WERI-Rb-1 (cell line): ENCODE results near the gene IL1RAPL1.

ENCODE experiments used
- DNase-seq: peaks from one replicate; pipeline ENCODE4 v3.0.0-alpha.2; 2020
- H3K27ac ChIP-seq: fragments of 250-450 bp; sonication (Bioruptor Pico); 2 replicates; pipeline ENCODE4 v1.5.1; 2020; ENCODE audit warnings: mild to moderate bottlenecking, moderate library complexity
- H3K27me3 ChIP-seq: fragments of 250-450 bp; sonication (Bioruptor Pico); 2 replicates; pipeline ENCODE4 v1.5.1; 2021; ENCODE audit warnings: mild to moderate bottlenecking, low read depth, moderate library complexity; ENCODE audit not compliant: insufficient read depth, severe bottlenecking
- H3K36me3 ChIP-seq: fragments of 250-450 bp; sonication (Bioruptor Pico); 2 replicates; pipeline ENCODE4 v1.5.1; 2020; ENCODE audit warnings: mild to moderate bottlenecking, moderate library complexity
- H3K4me3 ChIP-seq: 2 replicates; pipeline ENCODE4 v1.5.1; 2011; ENCODE audit warnings: low read depth, mild to moderate bottlenecking, control low read depth, low read length
- H3K9me3 ChIP-seq: fragments of 250-450 bp; sonication (Bioruptor Pico); 2 replicates; pipeline ENCODE4 v1.5.1; 2021; ENCODE audit warnings: mild to moderate bottlenecking, moderate library complexity; ENCODE audit not compliant: severe bottlenecking
- CTCF ChIP-seq: IDR thresholded peaks from 2 replicates; pipeline ENCODE4 v1.5.1; 2011; ENCODE audit warnings: low read depth, mild to moderate bottlenecking, control low read depth, inconsistent platforms, low read length

The IL1RAPL1 gene

GRCh38 chrX:28876901-28877300, 289.7 kb downstream of the IL1RAPL1 start:
- H3K27ac ChIP-seq, result no peak overlapping the region
- H3K9me3 ChIP-seq, result no peaks in the 10 kb centered on the region
- H3K27me3 ChIP-seq, result no peaks in the 10 kb centered on the region

DNA sequence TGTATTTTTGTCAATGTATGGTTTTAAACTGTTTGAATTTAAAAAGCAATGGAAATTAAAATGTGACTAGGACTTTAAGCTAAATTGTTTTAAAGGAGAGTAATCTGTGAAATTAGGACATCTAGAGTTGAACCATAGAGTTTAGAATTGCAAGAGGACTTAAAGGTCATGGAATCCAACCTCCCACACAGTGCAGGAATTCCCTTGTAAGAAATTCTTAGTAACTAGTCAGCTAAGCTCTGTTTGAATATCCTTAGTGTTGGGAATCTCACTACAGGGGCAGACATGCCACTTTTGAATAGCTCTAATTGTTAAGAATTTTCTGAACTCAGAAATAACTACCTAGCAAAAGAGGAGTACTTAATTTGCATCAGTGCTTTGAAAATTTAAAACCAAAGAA, 292.9 kb downstream of the IL1RAPL1 start:
- H3K9me3 ChIP-seq, result no peaks in the 10 kb centered on the region
- DNase-seq, result no peak
- H3K27ac ChIP-seq, result no peak overlapping the region
- no peaks in the 10 kb centered on the region for H3K36me3 ChIP-seq
- H3K4me3 ChIP-seq, result no peak overlapping the region
- H3K27me3 ChIP-seq, result no peaks in the 10 kb centered on the region
- TF ChIP-seq CTCF, result no peak

More at GRCh38 chrX:28876901-28877300, 289.7 kb downstream of the IL1RAPL1 start:
- no peak overlapping the region for H3K4me3 ChIP-seq
- TF ChIP-seq CTCF, result no peak
- no peaks in the 10 kb centered on the region for H3K36me3 ChIP-seq
- DNase-seq, result no peak

- H3K27me3 ChIP-seq, result no peaks in the 10 kb centered on the region
- no peak for TF ChIP-seq CTCF
- H3K36me3 ChIP-seq, result no peaks in the 10 kb centered on the region
- H3K9me3 ChIP-seq, result no peaks in the 10 kb centered on the region
- no peak overlapping the region for H3K27ac ChIP-seq
- H3K4me3 ChIP-seq, result no peak overlapping the region
- DNase-seq, result no peak
Measured at GRCh38 chrX:28884823-28885222, 297.6 kb downstream of the IL1RAPL1 start.

- TF ChIP-seq CTCF, result no peak
- no peaks in the 10 kb centered on the region for H3K9me3 ChIP-seq
- H3K4me3 ChIP-seq, result no peak overlapping the region
- H3K36me3 ChIP-seq, result no peaks in the 10 kb centered on the region
- no peak for DNase-seq
- H3K27me3 ChIP-seq, result no peaks in the 10 kb centered on the region
- no peak overlapping the region for H3K27ac ChIP-seq
Measured at GRCh38 chrX:28888416-28888815, 301.2 kb downstream of the IL1RAPL1 start.

DNA sequence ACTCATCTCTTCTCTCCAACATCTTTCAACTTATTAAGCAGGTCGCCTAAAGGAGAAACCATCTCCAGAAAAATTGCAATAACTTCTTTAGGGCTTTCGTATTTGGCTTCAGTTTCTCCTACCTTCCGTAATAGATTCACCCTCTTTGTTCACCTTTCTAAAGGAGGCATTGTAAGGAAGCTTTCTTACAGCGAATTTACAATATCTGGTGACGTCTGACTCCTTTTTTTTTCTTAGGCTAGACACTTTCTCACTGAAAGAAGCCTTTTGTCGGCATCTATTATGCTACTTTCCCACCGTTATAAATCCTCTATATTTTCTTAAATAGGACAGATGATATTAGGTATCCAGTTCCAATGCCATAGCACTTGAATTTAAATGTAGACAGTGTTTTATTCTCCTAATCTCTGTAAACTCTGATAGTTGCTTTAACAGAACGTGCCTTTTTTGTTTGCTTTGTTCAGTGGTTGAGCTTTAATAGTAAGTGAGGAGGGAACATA, 302.4 kb downstream of the IL1RAPL1 start:
- TF ChIP-seq CTCF, result no peak
- Histone ChIP-seq H3K36me3 (no peaks in the 10 kb centered on the region), H3K4me3 (no peak overlapping the region), H3K27ac (no peak overlapping the region), H3K9me3 (no peaks in the 10 kb centered on the region), H3K27me3 (no peaks in the 10 kb centered on the region)
- no peak for DNase-seq

GRCh38 chrX:28901637-28902036, 314.4 kb downstream of the IL1RAPL1 start:
- no peak for TF ChIP-seq CTCF
- Histone ChIP-seq H3K9me3 (no peaks in the 10 kb centered on the region), H3K36me3 (no peaks in the 10 kb centered on the region), H3K27me3 (no peaks in the 10 kb centered on the region), H3K4me3 (no peak overlapping the region), H3K27ac (no peak overlapping the region)
- no peak for DNase-seq
